ENCODE data around the gene HPS3. TPM values are rescaled to one million over a fixed set of nuclear protein-coding genes. Genes with fewer than 3 reads are reported as not detected.

Gene HPS3
- total RNA-seq, 1 donor from 2014 or later, result 19.3 TPM

DNA sequence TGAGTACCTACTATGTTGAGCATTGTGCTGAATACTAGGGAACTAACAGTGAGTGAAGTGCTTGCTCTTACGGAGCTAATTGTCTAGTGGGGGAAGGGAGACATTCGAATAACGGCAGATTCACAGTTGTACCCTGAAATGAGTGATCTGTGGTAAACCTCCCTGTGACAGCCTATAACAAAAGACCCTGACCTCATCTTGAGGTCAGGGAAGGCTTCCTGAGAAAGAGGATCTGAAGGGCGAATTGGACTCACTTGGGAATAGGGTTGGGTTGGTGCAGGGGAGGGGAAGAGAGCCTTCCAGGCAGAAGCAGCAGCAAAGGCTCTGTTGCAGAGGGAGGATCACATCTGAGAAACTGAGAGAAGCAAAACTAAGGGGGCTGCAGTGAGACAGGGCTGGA is 13.2 kb downstream of the HPS3 start:
- no peaks in the 10 kb centered on the region for H3K27me3 Mint-ChIP-seq (ENCODE audit: unreplicated experiment)
- TF ChIP-seq, protein P1, sequence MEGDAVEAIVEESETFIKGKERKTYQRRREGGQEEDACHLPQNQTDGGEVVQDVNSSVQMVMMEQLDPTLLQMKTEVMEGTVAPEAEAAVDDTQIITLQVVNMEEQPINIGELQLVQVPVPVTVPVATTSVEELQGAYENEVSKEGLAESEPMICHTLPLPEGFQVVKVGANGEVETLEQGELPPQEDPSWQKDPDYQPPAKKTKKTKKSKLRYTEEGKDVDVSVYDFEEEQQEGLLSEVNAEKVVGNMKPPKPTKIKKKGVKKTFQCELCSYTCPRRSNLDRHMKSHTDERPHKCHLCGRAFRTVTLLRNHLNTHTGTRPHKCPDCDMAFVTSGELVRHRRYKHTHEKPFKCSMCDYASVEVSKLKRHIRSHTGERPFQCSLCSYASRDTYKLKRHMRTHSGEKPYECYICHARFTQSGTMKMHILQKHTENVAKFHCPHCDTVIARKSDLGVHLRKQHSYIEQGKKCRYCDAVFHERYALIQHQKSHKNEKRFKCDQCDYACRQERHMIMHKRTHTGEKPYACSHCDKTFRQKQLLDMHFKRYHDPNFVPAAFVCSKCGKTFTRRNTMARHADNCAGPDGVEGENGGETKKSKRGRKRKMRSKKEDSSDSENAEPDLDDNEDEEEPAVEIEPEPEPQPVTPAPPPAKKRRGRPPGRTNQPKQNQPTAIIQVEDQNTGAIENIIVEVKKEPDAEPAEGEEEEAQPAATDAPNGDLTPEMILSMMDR (IDR thresholded peaks at IDR 0.05), result no peak
- H3K27ac Mint-ChIP-seq (ENCODE audit: unreplicated experiment), result no peak overlapping the region
- peaks cover 18% of the 10 kb centered on the region for H3K36me3 Mint-ChIP-seq (ENCODE audit: unreplicated experiment)
- H3K4me1 Mint-ChIP-seq (ENCODE audit: unreplicated experiment), result no peaks in the 10 kb centered on the region
- H3K9me3 Mint-ChIP-seq (ENCODE audit: unreplicated experiment), result no peaks in the 10 kb centered on the region
- H3K4me3 Mint-ChIP-seq (ENCODE audit: unreplicated experiment), result no peak overlapping the region
- no peak for DNase-seq (ENCODE audit: extremely low spot score, unreplicated experiment)

DNA sequence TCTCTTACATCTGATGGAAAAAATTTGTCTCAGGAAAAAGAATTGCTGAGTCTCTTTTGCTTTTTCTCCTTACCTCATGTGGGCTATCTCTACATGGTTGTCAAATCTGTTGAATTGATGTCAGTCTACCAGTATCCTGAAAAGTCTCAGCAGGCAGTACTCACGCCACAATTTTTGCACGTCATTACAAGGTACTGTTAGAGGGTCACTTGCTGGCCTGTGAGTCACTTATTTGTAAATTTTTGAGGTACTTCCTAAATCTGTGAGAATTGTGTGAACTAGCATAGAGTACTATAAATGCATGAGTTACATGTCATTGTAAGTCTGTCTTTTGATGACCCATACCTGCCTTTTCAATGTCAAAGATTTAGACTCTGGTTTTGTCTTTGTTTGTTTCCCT is 15.9 kb downstream of the HPS3 start:
- Mint-ChIP-seq H3K27ac (ENCODE audit: unreplicated experiment) (no peak overlapping the region), H3K27me3 (ENCODE audit: unreplicated experiment) (no peaks in the 10 kb centered on the region), H3K4me3 (ENCODE audit: unreplicated experiment) (no peak overlapping the region), H3K9me3 (ENCODE audit: unreplicated experiment) (no peaks in the 10 kb centered on the region), H3K36me3 (ENCODE audit: unreplicated experiment) (peaks cover 35% of the 10 kb centered on the region), H3K4me1 (ENCODE audit: unreplicated experiment) (no peaks in the 10 kb centered on the region)
- TF ChIP-seq, protein P1 (IDR thresholded peaks at IDR 0.05), result no peak
- DNase-seq (ENCODE audit: extremely low spot score, unreplicated experiment), result no peak

DNA sequence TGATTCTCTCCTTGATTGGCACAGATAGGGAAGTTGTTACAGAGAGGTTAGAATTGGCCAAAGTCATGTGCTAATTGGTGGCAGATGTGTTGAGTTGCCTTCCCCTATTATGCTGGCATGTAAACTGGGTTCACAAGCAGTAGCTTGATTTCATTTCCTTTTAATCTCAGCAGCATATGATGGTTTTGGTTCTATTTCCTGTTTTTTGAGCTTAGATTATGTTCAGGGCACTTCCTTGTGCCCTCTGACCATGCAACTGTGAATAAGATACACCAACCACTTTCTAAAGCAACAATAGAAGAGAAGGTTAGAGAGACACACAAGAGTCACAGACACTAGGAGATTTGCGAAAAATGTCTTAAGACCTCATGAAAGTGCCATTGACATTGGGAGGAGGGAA is 16.5 kb downstream of the HPS3 start:
- TF ChIP-seq, protein P1 (IDR thresholded peaks at IDR 0.05), result no peak
- H3K27me3 Mint-ChIP-seq (ENCODE audit: unreplicated experiment), result no peaks in the 10 kb centered on the region
- no peaks in the 10 kb centered on the region for H3K9me3 Mint-ChIP-seq (ENCODE audit: unreplicated experiment)
- H3K27ac Mint-ChIP-seq (ENCODE audit: unreplicated experiment), result no peak overlapping the region
- peaks cover 34% of the 10 kb centered on the region for H3K36me3 Mint-ChIP-seq (ENCODE audit: unreplicated experiment)
- no peaks in the 10 kb centered on the region for H3K4me1 Mint-ChIP-seq (ENCODE audit: unreplicated experiment)
- no peak for DNase-seq (ENCODE audit: extremely low spot score, unreplicated experiment)
- H3K4me3 Mint-ChIP-seq (ENCODE audit: unreplicated experiment), result no peak overlapping the region

DNA sequence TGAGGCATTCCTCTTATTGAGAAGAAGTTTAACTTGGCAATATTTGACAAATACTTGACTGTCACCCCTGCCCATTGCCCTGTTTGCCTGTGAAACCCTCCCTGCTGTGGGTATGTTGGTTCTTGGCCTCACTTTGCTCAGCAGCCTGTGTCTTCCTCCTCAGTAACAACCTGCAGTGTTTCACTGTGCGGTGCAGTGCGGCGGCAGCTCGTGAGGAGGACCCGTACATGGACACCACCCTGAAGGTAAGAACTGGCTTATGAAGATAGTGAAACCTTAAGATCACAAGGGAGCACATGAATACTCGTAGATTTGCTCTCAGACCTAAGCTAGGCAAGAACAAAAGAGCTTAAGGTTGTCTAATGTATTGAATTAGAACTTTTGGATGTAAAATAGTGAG is 21.0 kb downstream of the HPS3 start:
- Mint-ChIP-seq H3K4me1 (ENCODE audit: unreplicated experiment) (peaks cover 22% of the 10 kb centered on the region), H3K27me3 (ENCODE audit: unreplicated experiment) (no peaks in the 10 kb centered on the region), H3K9me3 (ENCODE audit: unreplicated experiment) (no peaks in the 10 kb centered on the region), H3K4me3 (ENCODE audit: unreplicated experiment) (no peak overlapping the region), H3K36me3 (ENCODE audit: unreplicated experiment) (peaks cover 33% of the 10 kb centered on the region), H3K27ac (ENCODE audit: unreplicated experiment) (no peak overlapping the region)
- DNase-seq (ENCODE audit: extremely low spot score, unreplicated experiment), result no peak
- TF ChIP-seq, protein P1 (IDR thresholded peaks at IDR 0.05), result no peak

DNA sequence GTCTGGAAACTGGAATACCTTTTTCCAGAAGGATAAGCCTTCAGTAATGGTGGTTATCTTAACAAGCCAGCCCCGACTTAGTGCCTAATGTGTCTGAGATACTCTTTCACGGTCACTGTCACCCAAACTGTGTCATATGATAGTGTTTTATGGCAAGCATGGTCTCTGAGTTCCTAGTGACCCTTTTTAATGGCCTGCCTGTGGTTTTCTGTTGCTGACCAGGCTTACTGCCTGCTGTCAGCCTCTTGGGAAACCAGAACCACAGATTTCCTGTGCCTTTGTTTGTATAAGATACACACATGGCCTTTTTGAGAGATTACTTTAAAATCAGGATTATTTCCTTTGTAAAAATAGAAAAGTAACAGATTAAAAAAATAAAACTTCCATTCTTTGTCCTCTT is 22.4 kb downstream of the HPS3 start:
- Mint-ChIP-seq H3K27ac (ENCODE audit: unreplicated experiment) (peak overlapping the region; percentile 63), H3K36me3 (ENCODE audit: unreplicated experiment) (peaks cover 44% of the 10 kb centered on the region), H3K4me1 (ENCODE audit: unreplicated experiment) (peaks cover 22% of the 10 kb centered on the region), H3K4me3 (ENCODE audit: unreplicated experiment) (no peak overlapping the region), H3K9me3 (ENCODE audit: unreplicated experiment) (no peaks in the 10 kb centered on the region), H3K27me3 (ENCODE audit: unreplicated experiment) (no peaks in the 10 kb centered on the region)
- no peak for DNase-seq (ENCODE audit: extremely low spot score, unreplicated experiment)
- TF ChIP-seq, protein P1 (IDR thresholded peaks at IDR 0.05), result no peak

All from osteocyte (in vitro differentiated cells).